SJCRH30 (cell line): ENCODE data around the gene ISYNA1. TPM values are rescaled to one million over a fixed set of nuclear protein-coding genes. Genes with fewer than 3 reads are reported as not detected.

Experiments
- DNase-seq, 2 experiments: peaks; one replicate each; pipeline ENCODE4 v3.0.0-alpha.2; 2015 to 2020
- H3K27ac ChIP-seq: fragments of 250-450 bp; sonication (Bioruptor Pico); 2 replicates; pipeline ENCODE4 v1.5.1; 2020; ENCODE audit warnings: mild to moderate bottlenecking, moderate library complexity
- H3K27me3 ChIP-seq: fragments of 250-450 bp; sonication (Bioruptor Pico); 2 replicates; pipeline ENCODE4 v1.5.1; 2020; ENCODE audit warnings: mild to moderate bottlenecking, moderate library complexity
- H3K36me3 ChIP-seq: fragments of 250-450 bp; sonication (Bioruptor Pico); 2 replicates; pipeline ENCODE4 v1.5.1; 2020; ENCODE audit warnings: mild to moderate bottlenecking, moderate library complexity
- H3K4me1 ChIP-seq: fragments of 250-450 bp; sonication (Bioruptor Pico); 2 replicates; pipeline ENCODE4 v1.5.1; 2020; ENCODE audit warnings: mild to moderate bottlenecking, moderate library complexity
- H3K4me3 ChIP-seq: fragments of 250-450 bp; sonication (Bioruptor Pico); 2 replicates; pipeline ENCODE4 v1.5.1; 2020; ENCODE audit warnings: mild to moderate bottlenecking, moderate library complexity
- H3K9me3 ChIP-seq: fragments of 250-450 bp; sonication (Bioruptor Pico); replicated peaks from 2 replicates; pipeline ENCODE4 v1.5.1; 2020; ENCODE audit warnings: mild to moderate bottlenecking, moderate library complexity
- total RNA-seq: library from RNA; depleted of rRNA; stranded (reverse); fragments of >200 nt; shearing (Covaris generic); gene quantifications from 2 replicates; pipeline ENCODE4 v1.2.3, GENCODE V29; 2014

Gene ISYNA1
- total RNA-seq, 1 experiment from 2014 or later = 7.5 TPM

GRCh38 chr19:18396471-18397241 lies 41.3 kb downstream of the ISYNA1 start:
- H3K9me3 ChIP-seq = no peaks in the 10 kb centered on the region
- DNase-seq = no peak
- H3K4me1 ChIP-seq = no peaks in the 10 kb centered on the region; the same call in 1 of the 2 replicates
- H3K27ac ChIP-seq = no peak overlapping the region
- H3K4me3 ChIP-seq = no peak overlapping the region
- H3K36me3 ChIP-seq = no peaks in the 10 kb centered on the region
- peaks cover 25% of the 10 kb centered on the region; the same call in 1 of the 2 replicates for H3K27me3 ChIP-seq

GRCh38 chr19:18393836-18394235 lies 44.1 kb downstream of the ISYNA1 start:
- H3K27ac ChIP-seq = no peak overlapping the region
- H3K4me3 ChIP-seq = no peak overlapping the region

GRCh38 chr19:18392926-18393325 lies 45.0 kb downstream of the ISYNA1 start:
- H3K36me3 ChIP-seq = peaks cover 14% of the 10 kb centered on the region
- DNase-seq = no peak
- H3K4me3 ChIP-seq = no peak overlapping the region
- no peaks in the 10 kb centered on the region; the same call in 1 of the 2 replicates for H3K4me1 ChIP-seq
- peaks cover 19% of the 10 kb centered on the region; the same call in 1 of the 2 replicates for H3K27me3 ChIP-seq
- no peak overlapping the region for H3K27ac ChIP-seq
- no peaks in the 10 kb centered on the region for H3K9me3 ChIP-seq

More at GRCh38 chr19:18393836-18394235, 44.1 kb downstream of the ISYNA1 start:
- Histone ChIP-seq H3K36me3 (peaks cover 12% of the 10 kb centered on the region), H3K9me3 (no peaks in the 10 kb centered on the region), H3K27me3 (peaks cover 25% of the 10 kb centered on the region; the same call in 1 of the 2 replicates), H3K4me1 (no peaks in the 10 kb centered on the region; the same call in 1 of the 2 replicates)
- no peak for DNase-seq

- Histone ChIP-seq H3K9me3 (no peaks in the 10 kb centered on the region), H3K4me1 (no peaks in the 10 kb centered on the region; the same call in 1 of the 2 replicates), H3K27ac (no peak overlapping the region), H3K27me3 (peaks cover 14% of the 10 kb centered on the region; the same call in 1 of the 2 replicates), H3K36me3 (peaks cover 14% of the 10 kb centered on the region), H3K4me3 (no peak overlapping the region)
- DNase-seq = no peak
Observed at GRCh38 chr19:18392417-18392816, 45.5 kb downstream of the ISYNA1 start.

GRCh38 chr19:18391509-18392075 lies 46.3 kb downstream of the ISYNA1 start:
- Histone ChIP-seq H3K4me3 (no peak overlapping the region), H3K4me1 (peaks cover under 1% of the 10 kb centered on the region; the same call in 1 of the 2 replicates), H3K36me3 (peaks cover 14% of the 10 kb centered on the region), H3K27ac (no peak overlapping the region), H3K9me3 (no peaks in the 10 kb centered on the region), H3K27me3 (peaks cover 5% of the 10 kb centered on the region; the same call in 1 of the 2 replicates)
- no peak for DNase-seq

- Histone ChIP-seq H3K9me3 (no peaks in the 10 kb centered on the region), H3K27me3 (no peaks in the 10 kb centered on the region)
- peak in 1 of 2 experiments; percentile 43 for DNase-seq
Observed at GRCh38 chr19:18390065-18390907, 47.6 kb downstream of the ISYNA1 start.

GRCh38 chr19:18389726-18390064 lies 48.2 kb downstream of the ISYNA1 start:
- no peak for DNase-seq
- H3K27me3 ChIP-seq = no peaks in the 10 kb centered on the region
- H3K27ac ChIP-seq = no peak overlapping the region
- peaks cover 14% of the 10 kb centered on the region for H3K36me3 ChIP-seq
- H3K9me3 ChIP-seq = no peaks in the 10 kb centered on the region
- H3K4me1 ChIP-seq = peaks cover 2% of the 10 kb centered on the region; the same call in 1 of the 2 replicates
- no peak overlapping the region for H3K4me3 ChIP-seq

More at GRCh38 chr19:18390065-18390907, 47.6 kb downstream of the ISYNA1 start:
- Histone ChIP-seq H3K27ac (no peak overlapping the region), H3K4me1 (peaks cover 2% of the 10 kb centered on the region; the same call in 1 of the 2 replicates), H3K4me3 (no peak overlapping the region), H3K36me3 (peaks cover 14% of the 10 kb centered on the region)

- H3K4me3 ChIP-seq = no peak overlapping the region
- peaks cover 14% of the 10 kb centered on the region for H3K36me3 ChIP-seq
- no peak for DNase-seq
- H3K4me1 ChIP-seq = peaks cover 2% of the 10 kb centered on the region; the same call in 1 of the 2 replicates
- no peak overlapping the region for H3K27ac ChIP-seq
- H3K9me3 ChIP-seq = no peaks in the 10 kb centered on the region
- no peaks in the 10 kb centered on the region for H3K27me3 ChIP-seq
Observed at GRCh38 chr19:18388960-18389725, 48.8 kb downstream of the ISYNA1 start.

- Histone ChIP-seq H3K9me3 (no peaks in the 10 kb centered on the region), H3K4me1 (peaks cover 4% of the 10 kb centered on the region; the same call in 1 of the 2 replicates), H3K4me3 (no peak overlapping the region), H3K27ac (no peak overlapping the region), H3K36me3 (peaks cover 14% of the 10 kb centered on the region), H3K27me3 (no peaks in the 10 kb centered on the region)
- peak in 1 of 2 experiments; percentile 52 for DNase-seq
Observed at GRCh38 chr19:18388100-18388959, 49.6 kb downstream of the ISYNA1 start.

- Histone ChIP-seq H3K4me3 (peak overlapping the region; percentile 71), H3K4me1 (peaks cover 10% of the 10 kb centered on the region), H3K9me3 (no peaks in the 10 kb centered on the region), H3K27ac (peak overlapping the region; percentile 91), H3K36me3 (peaks cover 14% of the 10 kb centered on the region), H3K27me3 (no peaks in the 10 kb centered on the region)
- DNase-seq = peak; percentile 85 to 91
Observed at GRCh38 chr19:18386543-18387271, 51.2 kb downstream of the ISYNA1 start.

- DNase-seq = peak; percentile 84 to 89
- H3K4me3 ChIP-seq = peak within 1 kb of the TSS; percentile 71
- H3K36me3 ChIP-seq = peaks cover 14% of the 10 kb centered on the region
- peak within 1 kb of the TSS; percentile 91 for H3K27ac ChIP-seq
- H3K27me3 ChIP-seq = no peaks in the 10 kb centered on the region
- no peaks in the 10 kb centered on the region for H3K9me3 ChIP-seq
- peaks cover 10% of the 10 kb centered on the region for H3K4me1 ChIP-seq
Observed at GRCh38 chr19:18385675-18386542, 52.0 kb downstream of the ISYNA1 start, which contains the start of gene GDF15. Gene GDF15 (plus strand): TSS chr19:18386158. CDS start chr19:18386190, 32 bp downstream.

- no peak overlapping the region; the same call in 1 of the 2 replicates for H3K4me3 ChIP-seq
- H3K27ac ChIP-seq = no peak overlapping the region
- no peak for DNase-seq
- H3K9me3 ChIP-seq = no peaks in the 10 kb centered on the region
- H3K36me3 ChIP-seq = peaks cover 14% of the 10 kb centered on the region
- peaks cover 10% of the 10 kb centered on the region for H3K4me1 ChIP-seq
- no peaks in the 10 kb centered on the region for H3K27me3 ChIP-seq
Observed at GRCh38 chr19:18385359-18385674, 52.6 kb downstream of the ISYNA1 start.
